Measurements from ENCODE around the gene DNAH6. TPM values are rescaled to one million over a fixed set of nuclear protein-coding genes. Genes with fewer than 3 reads are reported as not detected.

DNAH6 gene
- total RNA-seq, 1 experiment from 2014 or later = 0.26 TPM

GRCh38 chr2:84527137-84528129, 11.1 kb downstream of the DNAH6 start:
- H2AFZ ChIP-seq (ENCODE audit: low read length) = no peak overlapping the region
- no peaks in the 10 kb centered on the region for H3K9me3 ChIP-seq (ENCODE audit: control insufficient read depth, low read depth, low read length)
- no peaks in the 10 kb centered on the region for H3K27me3 ChIP-seq (ENCODE audit: insufficient read depth, low read length)
- H3K27me3 Mint-ChIP-seq (ENCODE audit: low read depth) = peaks cover 6% of the 10 kb centered on the region
- no peak overlapping the region for H2BK12ac ChIP-seq (ENCODE audit: insufficient read length, low read depth, low read length)
- no peak overlapping the region for H3K14ac ChIP-seq (ENCODE audit: insufficient read depth, low read length)
- TF ChIP-seq CTCF (conservative IDR thresholded peaks at IDR 0.05) = no peak
- WGBS (ENCODE audit: extremely low coverage, insufficient read length, low lambda C conversion rate) = no CpG with 5 or more reads among the region's 4 CpGs
- no peak overlapping the region for H3K4me2 ChIP-seq (ENCODE audit: insufficient read depth, insufficient read length, low read length)
- H3K4me1 ChIP-seq (ENCODE audit: insufficient read depth, low read length) = no peaks in the 10 kb centered on the region
- H2AK5ac ChIP-seq (ENCODE audit: insufficient read length, low read length) = no peak overlapping the region
- H2BK15ac ChIP-seq (ENCODE audit: low read depth, low read length) = no peak overlapping the region
- H2BK120ac ChIP-seq (ENCODE audit: low read depth, low read length, poor library complexity, severe bottlenecking) = no peak overlapping the region
- no peak overlapping the region for H3K23ac ChIP-seq (ENCODE audit: insufficient read length, low read depth, low read length)
- no peak overlapping the region for H3K4ac ChIP-seq (ENCODE audit: low read depth, low read length)
- H3T11ph ChIP-seq (ENCODE audit: low read length) = no peak overlapping the region
- no peak overlapping the region for H3K27ac ChIP-seq (ENCODE audit: insufficient read length, low read depth, low read length)
- H3K4me3 Mint-ChIP-seq = no peak overlapping the region
- H3K23me2 ChIP-seq (ENCODE audit: insufficient read length, low read depth, low read length, poor library complexity, severe bottlenecking) = no peaks in the 10 kb centered on the region
- H3K27ac Mint-ChIP-seq = no peak overlapping the region
- H3K9ac ChIP-seq (ENCODE audit: extremely low read depth, insufficient read length, low read length) = no peak overlapping the region
- H2BK20ac ChIP-seq (ENCODE audit: low read depth, low read length, poor library complexity, severe bottlenecking) = no peak overlapping the region
- no peak overlapping the region for H4K8ac ChIP-seq (replicated peaks; ENCODE audit: insufficient read length, low read depth, low read length)
- no peak overlapping the region for H2BK5ac ChIP-seq (ENCODE audit: insufficient read length, low read length)
- H3K56ac ChIP-seq (ENCODE audit: insufficient read length, low read depth, low read length) = no peak overlapping the region
- no peaks in the 10 kb centered on the region for H3K36me3 Mint-ChIP-seq (ENCODE audit: insufficient read depth in 1 of 3, low read depth in 3 of 3)
- no peaks in the 10 kb centered on the region for H4K20me1 ChIP-seq (ENCODE audit: control insufficient read depth, insufficient read depth, insufficient read length)
- no peak overlapping the region for H3K18ac ChIP-seq (ENCODE audit: insufficient read length, low read depth, low read length)
- H3K79me1 ChIP-seq (ENCODE audit: insufficient read depth, low read depth, low read length, poor library complexity, severe bottlenecking) = no peaks in the 10 kb centered on the region
- no peaks in the 10 kb centered on the region for H3K9me3 Mint-ChIP-seq
- no peak overlapping the region for H4K5ac ChIP-seq (ENCODE audit: insufficient read length, low read depth, low read length)
- DNase-seq = no peak
- no peaks in the 10 kb centered on the region for H3K4me1 Mint-ChIP-seq
- H4K91ac ChIP-seq (ENCODE audit: insufficient read length, low read depth, low read length) = no peak overlapping the region
- no peaks in the 10 kb centered on the region for H3K79me2 ChIP-seq (ENCODE audit: insufficient read depth, low read length)
